ENCODE measurements around the gene PAPOLG. TPM values are rescaled to one million over a fixed set of nuclear protein-coding genes. Genes with fewer than 3 reads are reported as not detected.

Gene PAPOLG
- total and polyA plus RNA-seq, 2 donors (not counting 3 experiments of a cell fraction or from before 2014, with no cell fraction given), result 4.2 to 14.9 TPM

DNA sequence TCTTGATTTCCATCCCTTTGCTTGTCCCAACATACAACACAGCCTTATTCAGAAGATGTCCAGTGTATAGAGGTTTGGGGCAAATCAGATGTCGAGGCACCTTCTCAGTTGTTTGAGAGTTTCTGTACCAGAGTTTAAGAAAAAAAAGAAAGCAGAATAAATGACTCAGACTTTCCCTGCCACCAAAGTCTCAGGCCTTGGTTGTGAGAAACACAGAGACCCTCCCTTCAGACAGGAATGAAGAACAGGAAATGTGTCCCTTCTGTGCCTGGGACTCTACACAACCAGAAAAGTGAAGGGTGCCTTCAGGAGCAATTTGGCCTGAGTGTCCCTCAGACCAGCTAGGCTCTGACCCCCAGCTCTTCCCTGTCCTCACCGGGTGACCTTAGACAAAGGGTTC, 88.0 kb downstream of the PAPOLG start:
- H4K20me1 ChIP-seq (replicated peaks; ENCODE audit: control insufficient read depth, extremely low read depth, insufficient read depth, low read length), result no peaks in the 10 kb centered on the region
- H3K4me1 ChIP-seq (ENCODE audit: control insufficient read depth, extremely low read depth, insufficient read depth, low read length), result no peaks in the 10 kb centered on the region
- no peak overlapping the region for H3K4me2 ChIP-seq (ENCODE audit: insufficient read depth, low read length)
- no peaks in the 10 kb centered on the region for H3K79me2 ChIP-seq (ENCODE audit: control insufficient read depth, insufficient read depth, low read length)
- no peak overlapping the region for H3K4me3 ChIP-seq (replicated peaks in 1 of 3; ENCODE audit: insufficient read depth in 1 of 3, low read depth in 1 of 3, low read length in 3 of 3)
- FAIRE-seq (no peak), DNase-seq (ENCODE audit: low read depth, low spot score) (no peak)
- no peaks in the 10 kb centered on the region for H3K36me3 ChIP-seq (ENCODE audit: control insufficient read depth in 2 of 2, extremely low read depth in 1 of 2, insufficient read depth in 2 of 2, low read length in 2 of 2)
- H3K9ac ChIP-seq (replicated peaks; ENCODE audit: extremely low read depth, insufficient read depth, low read length), result no peak overlapping the region
- CTCF ChIA-PET, result no interaction called here
- intact Hi-C loops (cut with micrococcal nuclease), result no loop called here
- H3K27me3 ChIP-seq (ENCODE audit: control insufficient read depth in 2 of 2, insufficient read depth in 2 of 2, low read length in 2 of 2), result no peaks in the 10 kb centered on the region
- POLR2A ChIA-PET, result no interaction called here
- no peak overlapping the region for H2AFZ ChIP-seq (ENCODE audit: low read depth, low read length)
- BruUV-seq (replicated peaks), result no TSS peak
- no peaks in the 10 kb centered on the region for H3K9me3 ChIP-seq (replicated peaks; ENCODE audit: control insufficient read depth, insufficient read depth, low read length)
- dilution Hi-C loops (cut with MboI; ENCODE audit: extremely low pct_ligation_motif_present, low sequenced_read_pairs), result no loop called here
- TF ChIP-seq FOS (IDR thresholded peaks at IDR 0.05; ENCODE audit: borderline replicate concordance, insufficient read depth, low read length) (no peak), GATA2 (IDR thresholded peaks at IDR 0.05; ENCODE audit: insufficient read depth, insufficient read length, low read depth, low read length) (no peak), MYC (IDR thresholded peaks at IDR 0.05; ENCODE audit: low read depth, low read length) (no peak), JUN (IDR thresholded peaks at IDR 0.05; ENCODE audit: borderline replicate concordance, insufficient read depth, insufficient read length, low read depth) (no peak)
- TF ChIP-seq, protein P1, sequence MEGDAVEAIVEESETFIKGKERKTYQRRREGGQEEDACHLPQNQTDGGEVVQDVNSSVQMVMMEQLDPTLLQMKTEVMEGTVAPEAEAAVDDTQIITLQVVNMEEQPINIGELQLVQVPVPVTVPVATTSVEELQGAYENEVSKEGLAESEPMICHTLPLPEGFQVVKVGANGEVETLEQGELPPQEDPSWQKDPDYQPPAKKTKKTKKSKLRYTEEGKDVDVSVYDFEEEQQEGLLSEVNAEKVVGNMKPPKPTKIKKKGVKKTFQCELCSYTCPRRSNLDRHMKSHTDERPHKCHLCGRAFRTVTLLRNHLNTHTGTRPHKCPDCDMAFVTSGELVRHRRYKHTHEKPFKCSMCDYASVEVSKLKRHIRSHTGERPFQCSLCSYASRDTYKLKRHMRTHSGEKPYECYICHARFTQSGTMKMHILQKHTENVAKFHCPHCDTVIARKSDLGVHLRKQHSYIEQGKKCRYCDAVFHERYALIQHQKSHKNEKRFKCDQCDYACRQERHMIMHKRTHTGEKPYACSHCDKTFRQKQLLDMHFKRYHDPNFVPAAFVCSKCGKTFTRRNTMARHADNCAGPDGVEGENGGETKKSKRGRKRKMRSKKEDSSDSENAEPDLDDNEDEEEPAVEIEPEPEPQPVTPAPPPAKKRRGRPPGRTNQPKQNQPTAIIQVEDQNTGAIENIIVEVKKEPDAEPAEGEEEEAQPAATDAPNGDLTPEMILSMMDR (IDR thresholded peaks at IDR 0.05; ENCODE audit: extremely low read depth in 1 of 2, insufficient read depth in 1 of 2, low read depth in 1 of 2, low read length in 2 of 2), result no peak
- H3K27ac ChIP-seq (ENCODE audit: insufficient read depth, low read depth, low read length), result no peak overlapping the region
- no peaks in the 10 kb centered on the region for H3K9me1 ChIP-seq (replicated peaks; ENCODE audit: control insufficient read depth, extremely low read depth, insufficient read depth, low read length)

DNA sequence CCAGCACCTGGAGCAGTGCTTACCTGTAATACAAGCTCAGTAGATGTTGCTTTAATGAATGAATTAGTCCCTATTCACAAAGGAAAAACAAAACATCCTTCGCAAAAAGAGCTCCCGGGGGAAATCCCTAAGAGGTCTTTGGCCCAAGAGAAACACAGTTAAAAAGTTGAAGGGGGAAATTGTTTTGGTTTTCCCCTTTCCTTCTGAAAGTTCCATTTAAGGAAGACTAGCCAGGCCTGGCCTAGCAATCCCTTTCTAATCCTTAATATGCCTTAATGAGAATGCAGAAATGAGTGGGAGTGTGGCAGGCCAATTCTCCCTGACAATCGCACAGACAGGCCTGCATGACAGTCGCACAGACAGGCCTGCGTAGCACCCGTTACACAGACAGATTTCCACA, 91.8 kb downstream of the PAPOLG start:
- BruUV-seq (replicated peaks), result no TSS peak
- Histone ChIP-seq H3K9ac (replicated peaks; ENCODE audit: extremely low read depth, insufficient read depth, low read length) (no peak overlapping the region), H3K27ac (ENCODE audit: insufficient read depth, low read depth, low read length) (no peak overlapping the region), H3K79me2 (ENCODE audit: control insufficient read depth, insufficient read depth, low read length) (no peaks in the 10 kb centered on the region), H3K4me3 (replicated peaks in 1 of 3; ENCODE audit: insufficient read depth in 1 of 3, low read depth in 1 of 3, low read length in 3 of 3) (no peak overlapping the region), H4K20me1 (replicated peaks; ENCODE audit: control insufficient read depth, extremely low read depth, insufficient read depth, low read length) (no peaks in the 10 kb centered on the region), H3K4me2 (ENCODE audit: insufficient read depth, low read length) (no peak overlapping the region), H2AFZ (ENCODE audit: low read depth, low read length) (no peak overlapping the region), H3K9me1 (replicated peaks; ENCODE audit: control insufficient read depth, extremely low read depth, insufficient read depth, low read length) (no peaks in the 10 kb centered on the region), H3K36me3 (ENCODE audit: control insufficient read depth in 2 of 2, extremely low read depth in 1 of 2, insufficient read depth in 2 of 2, low read length in 2 of 2) (no peaks in the 10 kb centered on the region), H3K27me3 (ENCODE audit: control insufficient read depth in 2 of 2, insufficient read depth in 2 of 2, low read length in 2 of 2) (peaks cover 0 to 3% of the 10 kb centered on the region in 2 experiments), H3K9me3 (replicated peaks; ENCODE audit: control insufficient read depth, insufficient read depth, low read length) (no peaks in the 10 kb centered on the region), H3K4me1 (ENCODE audit: control insufficient read depth, extremely low read depth, insufficient read depth, low read length) (no peaks in the 10 kb centered on the region)
- TF ChIP-seq, protein P2, sequence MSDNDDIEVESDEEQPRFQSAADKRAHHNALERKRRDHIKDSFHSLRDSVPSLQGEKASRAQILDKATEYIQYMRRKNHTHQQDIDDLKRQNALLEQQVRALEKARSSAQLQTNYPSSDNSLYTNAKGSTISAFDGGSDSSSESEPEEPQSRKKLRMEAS (IDR thresholded peaks at IDR 0.05; ENCODE audit: insufficient read depth, insufficient read length), result no peak
- TF ChIP-seq POLR2A (IDR thresholded peaks at IDR 0.05; ENCODE audit: low read depth, low read length) (no peak), EZH2 (IDR thresholded peaks at IDR 0.05; ENCODE audit: borderline replicate concordance, low read depth, low read length, severe bottlenecking) (no peak), FOS (IDR thresholded peaks at IDR 0.05; ENCODE audit: borderline replicate concordance, insufficient read depth, low read length) (no peak), POLR2AphosphoS5 (IDR thresholded peaks at IDR 0.05; ENCODE audit: insufficient read depth, low read depth, low read length) (no peak), JUN (IDR thresholded peaks at IDR 0.05; ENCODE audit: borderline replicate concordance, insufficient read depth, insufficient read length, low read depth) (no peak), MYC (IDR thresholded peaks at IDR 0.05; ENCODE audit: low read depth, low read length) (no peak), GATA2 (IDR thresholded peaks at IDR 0.05; ENCODE audit: insufficient read depth, insufficient read length, low read depth, low read length) (no peak)
- TF ChIP-seq, protein P1 (IDR thresholded peaks at IDR 0.05; ENCODE audit: extremely low read depth in 1 of 2, insufficient read depth in 1 of 2, low read depth in 1 of 2, low read length in 2 of 2), result no peak
- FAIRE-seq (no peak), DNase-seq (ENCODE audit: low read depth, low spot score) (no peak)
- dilution Hi-C loops (cut with MboI; ENCODE audit: extremely low pct_ligation_motif_present, low sequenced_read_pairs), result no loop called here
- CTCF ChIA-PET, result no interaction called here
- POLR2A ChIA-PET, result no interaction called here
- intact Hi-C loops (cut with micrococcal nuclease), result no loop called here
